Colonic mucosa (tissue), 4 donors: Measurements from ENCODE around the gene THSD4. TPM values are rescaled to one million over a fixed set of nuclear protein-coding genes. Genes with fewer than 3 reads are reported as not detected.
"Not testable (repeated sequence)": the region's sequence is repeated elsewhere in the genome, so short reads cannot be mapped to it uniquely, and the experiment has no call there.

ENCODE experiments used
- DNase-seq: peaks from one replicate; pipeline ENCODE4 v3.0.0-alpha.2; 2020
- H3K27ac ChIP-seq: fragments of 200-600 bp; one replicate; pipeline ENCODE4 v1.8.0; 2021
- H3K27me3 ChIP-seq: fragments of 200-600 bp; one replicate; pipeline ENCODE4 v1.8.0; 2021
- H3K36me3 ChIP-seq: fragments of 200-600 bp; one replicate; pipeline ENCODE4 v1.8.0; 2021
- H3K4me1 ChIP-seq: fragments of 200-600 bp; one replicate; pipeline ENCODE4 v1.8.0; 2021; ENCODE audit warnings: mild to moderate bottlenecking
- H3K4me3 ChIP-seq: fragments of 200-600 bp; one replicate; pipeline ENCODE4 v1.8.0; 2021
- H3K9ac ChIP-seq, 2 donors: one replicate each; pipeline ENCODE4 v1.7.0; 2013; ENCODE audit warnings: control low read depth in 2 of 2, low read depth in 2 of 2, low read length in 2 of 2
- H3K9me3 ChIP-seq: fragments of 200-600 bp; one replicate; pipeline ENCODE4 v1.8.0; 2021
- intact Hi-C: fragments of 100-400 bp; cut with DNase I; formaldehyde crosslinking; loops from one replicate; pipeline ENCODE4 v1.14.1; 2022
- total RNA-seq, 2 donors: library from RNA; stranded (reverse); fragmentation: NEBNext Ultra II Directional in 1 of 2; extraction: Animal tissue kit (Norgen Biotek cat#: 25700) in 1 of 2; gene quantifications; one replicate each; pipeline ENCODE4 v1.2.1, GENCODE V29; 2021
- TF ChIP-seq, protein P1 (sequence below): fragments of 200-600 bp; IDR thresholded peaks from one replicate; pipeline ENCODE4 v1.8.0; 2022; ENCODE audit warnings: antibody characterized with exemption, mild to moderate bottlenecking
- donor health status: healthy.
- donor health status: DM: no; HTN: no; CAD: no.
- donor health status: DM: no; HTN: no; CAD: no.

The THSD4 gene
- total RNA-seq, 2 donors from 2014 or later: 18.8 to 23.5 TPM

- TF ChIP-seq, protein P1, sequence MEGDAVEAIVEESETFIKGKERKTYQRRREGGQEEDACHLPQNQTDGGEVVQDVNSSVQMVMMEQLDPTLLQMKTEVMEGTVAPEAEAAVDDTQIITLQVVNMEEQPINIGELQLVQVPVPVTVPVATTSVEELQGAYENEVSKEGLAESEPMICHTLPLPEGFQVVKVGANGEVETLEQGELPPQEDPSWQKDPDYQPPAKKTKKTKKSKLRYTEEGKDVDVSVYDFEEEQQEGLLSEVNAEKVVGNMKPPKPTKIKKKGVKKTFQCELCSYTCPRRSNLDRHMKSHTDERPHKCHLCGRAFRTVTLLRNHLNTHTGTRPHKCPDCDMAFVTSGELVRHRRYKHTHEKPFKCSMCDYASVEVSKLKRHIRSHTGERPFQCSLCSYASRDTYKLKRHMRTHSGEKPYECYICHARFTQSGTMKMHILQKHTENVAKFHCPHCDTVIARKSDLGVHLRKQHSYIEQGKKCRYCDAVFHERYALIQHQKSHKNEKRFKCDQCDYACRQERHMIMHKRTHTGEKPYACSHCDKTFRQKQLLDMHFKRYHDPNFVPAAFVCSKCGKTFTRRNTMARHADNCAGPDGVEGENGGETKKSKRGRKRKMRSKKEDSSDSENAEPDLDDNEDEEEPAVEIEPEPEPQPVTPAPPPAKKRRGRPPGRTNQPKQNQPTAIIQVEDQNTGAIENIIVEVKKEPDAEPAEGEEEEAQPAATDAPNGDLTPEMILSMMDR: no peak
- H3K4me3 ChIP-seq: no peak overlapping the region
- H3K4me1 ChIP-seq: no peaks in the 10 kb centered on the region
- H3K36me3 ChIP-seq: no peaks in the 10 kb centered on the region
- intact Hi-C loops: no loop called here
- no peaks in the 10 kb centered on the region for H3K27me3 ChIP-seq
- no peaks in the 10 kb centered on the region for H3K9me3 ChIP-seq
- no peak overlapping the region for H3K9ac ChIP-seq
- no peak overlapping the region for H3K27ac ChIP-seq
- DNase-seq: no peak
Observed at GRCh38 chr15:71160976-71161375, 45.7 kb downstream of the THSD4 start.

DNA sequence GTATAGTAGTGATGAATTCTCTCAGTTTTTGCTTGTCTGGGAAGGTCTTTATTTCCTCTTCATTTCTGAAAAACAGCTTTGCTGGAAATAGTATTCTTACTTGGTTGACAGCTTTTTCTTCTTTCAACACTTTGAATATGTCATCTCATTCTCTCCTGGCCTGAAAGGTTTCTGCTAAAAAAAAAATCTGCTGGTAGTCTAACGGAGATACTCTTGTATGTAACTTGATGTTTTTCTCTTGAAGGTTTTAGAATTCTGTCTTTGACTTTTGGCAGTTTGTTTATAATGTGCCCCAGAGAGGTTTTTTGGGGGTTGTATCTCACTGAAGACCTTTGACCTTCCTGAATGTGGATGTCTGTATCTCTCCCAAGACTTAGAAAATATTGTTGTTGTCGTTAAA lies 47.0 kb downstream of the THSD4 start:
- TF ChIP-seq, protein P1: no peak
- DNase-seq: no peak
- H3K4me1 ChIP-seq: no peaks in the 10 kb centered on the region
- H3K4me3 ChIP-seq: no peak overlapping the region
- H3K9ac ChIP-seq: no peak overlapping the region
- intact Hi-C loops: no loop called here
- no peak overlapping the region for H3K27ac ChIP-seq
- H3K36me3 ChIP-seq: no peaks in the 10 kb centered on the region
- H3K27me3 ChIP-seq: no peaks in the 10 kb centered on the region
- no peaks in the 10 kb centered on the region for H3K9me3 ChIP-seq

GRCh38 chr15:71164606-71165005 lies 49.3 kb downstream of the THSD4 start:
- H3K36me3 ChIP-seq, H3K9ac ChIP-seq, H3K9me3 ChIP-seq, intact Hi-C loops, H3K27me3 ChIP-seq, H3K27ac ChIP-seq, H3K4me3 ChIP-seq, H3K4me1 ChIP-seq, DNase-seq: not testable (repeated sequence)

DNA sequence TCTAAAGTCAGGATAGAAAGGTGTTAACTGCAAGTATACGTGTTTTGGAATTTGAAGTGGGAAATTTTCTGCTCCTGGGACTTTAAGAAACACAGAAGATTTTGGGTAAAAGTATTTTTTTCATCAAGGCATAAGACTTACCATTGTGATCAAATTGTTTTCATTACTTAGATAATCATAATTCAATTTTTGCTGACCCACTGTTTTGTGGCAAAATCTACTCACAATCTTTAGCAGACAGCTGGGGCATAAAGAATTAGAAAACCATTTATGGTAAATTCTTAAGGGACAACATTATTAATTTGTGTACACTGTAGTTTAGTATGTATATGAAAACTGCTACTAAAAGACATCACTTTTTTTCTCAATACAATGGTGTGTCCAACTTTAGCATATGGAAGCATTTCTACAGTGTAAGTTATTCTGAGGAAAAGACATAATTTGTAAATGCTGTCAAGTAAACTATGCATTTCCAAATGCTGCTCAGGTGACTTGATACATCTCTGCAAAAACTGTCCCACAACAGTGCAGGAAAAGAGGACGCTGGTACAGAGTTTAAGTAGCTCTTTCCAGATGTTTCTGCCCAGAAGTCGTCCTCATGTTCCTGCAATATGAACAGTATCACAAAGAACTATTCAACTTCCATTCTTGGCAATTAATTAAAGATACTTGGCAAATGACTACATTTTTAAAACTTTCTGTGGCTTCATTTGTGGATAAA lies 52.3 kb downstream of the THSD4 start:
- DNase-seq: no peak
- no peaks in the 10 kb centered on the region for H3K27me3 ChIP-seq
- intact Hi-C loops: no loop called here
- H3K9ac ChIP-seq: no peak overlapping the region
- H3K27ac ChIP-seq: no peak overlapping the region
- no peak overlapping the region for H3K4me3 ChIP-seq
- no peaks in the 10 kb centered on the region for H3K4me1 ChIP-seq
- no peaks in the 10 kb centered on the region for H3K9me3 ChIP-seq
- no peaks in the 10 kb centered on the region for H3K36me3 ChIP-seq
- TF ChIP-seq, protein P1: no peak

- Histone ChIP-seq H3K4me1 (no peaks in the 10 kb centered on the region), H3K27me3 (no peaks in the 10 kb centered on the region), H3K27ac (no peak overlapping the region), H3K36me3 (no peaks in the 10 kb centered on the region), H3K9ac (no peak overlapping the region), H3K9me3 (no peaks in the 10 kb centered on the region), H3K4me3 (no peak overlapping the region)
- DNase-seq: no peak
- TF ChIP-seq, protein P1: no peak
- intact Hi-C loops: no loop called here
Observed at GRCh38 chr15:71168166-71168834, 53.0 kb downstream of the THSD4 start.

GRCh38 chr15:71170163-71170562 lies 54.9 kb downstream of the THSD4 start:
- Histone ChIP-seq H3K9me3 (no peaks in the 10 kb centered on the region), H3K36me3 (no peaks in the 10 kb centered on the region), H3K9ac (no peak overlapping the region), H3K4me3 (no peak overlapping the region), H3K27me3 (no peaks in the 10 kb centered on the region), H3K27ac (no peak overlapping the region), H3K4me1 (no peaks in the 10 kb centered on the region)
- intact Hi-C loops: no loop called here
- TF ChIP-seq, protein P1: no peak
- DNase-seq: no peak
